PFSK-1 (cell line): ENCODE results near the gene DLST.

ENCODE experiments used
- FOXP2 ChIP-seq: optimal IDR thresholded peaks from 2 replicates; pipeline ENCODE3; 2011; ENCODE audit warnings: borderline replicate concordance, control low read depth, inconsistent platforms; ENCODE audit not compliant: insufficient read depth; ENCODE audit errors: extremely low read length, extremely low read depth
- POLR2AphosphoS5 ChIP-seq: IDR thresholded peaks from 2 replicates; pipeline ENCODE4 v1.6.1; 2012; ENCODE audit warnings: low read depth, mild to moderate bottlenecking, control low read depth, low read length, moderate library complexity
- REST ChIP-seq, 2 experiments: IDR thresholded peaks; 2 replicates each; pipeline versions ENCODE4 v1.6.1 to v1.8.0; 2011 to 2012; ENCODE audit warnings: low read depth in 2 of 2, low read length in 2 of 2, control low read depth in 1 of 2, inconsistent platforms in 1 of 2, mild to moderate bottlenecking in 1 of 2, moderate library complexity in 1 of 2; ENCODE audit not compliant: insufficient read depth in 1 of 2
- SIN3A ChIP-seq: IDR thresholded peaks from 2 replicates; pipeline ENCODE4 v1.6.1; 2012; ENCODE audit warnings: mild to moderate bottlenecking, low read length, moderate library complexity, borderline replicate concordance; ENCODE audit not compliant: insufficient read depth
- TAF1 ChIP-seq: IDR thresholded peaks from 2 replicates; pipeline ENCODE4 v1.6.1; 2012; ENCODE audit warnings: low read length, control low read depth, borderline replicate concordance; ENCODE audit not compliant: insufficient read depth

- no peak for TF ChIP-seq REST (IDR thresholded peaks at IDR 0.05; ENCODE audit: insufficient read depth in 1 of 2, low read depth in 2 of 2, low read length in 2 of 2)
- TF ChIP-seq POLR2AphosphoS5, result no peak
- TF ChIP-seq SIN3A, result no peak
- no peak for TF ChIP-seq FOXP2
- TF ChIP-seq TAF1, result no peak
Measured at GRCh38 chr14:74898083-74898482, 16.4 kb downstream of the DLST start.
